Right cardiac atrium (tissue), 5 donors: ENCODE data around the gene ZBTB7B. TPM values are rescaled to one million over a fixed set of nuclear protein-coding genes. Genes with fewer than 3 reads are reported as not detected.

Experiments
- ATAC-seq, 2 donors: fragments of 200-7000 bp; cut with Tn5 transposase; one replicate each; pipeline versions ENCODE4 v1.8.0 to v1.9.1; 2020; ENCODE audit warnings: moderate library complexity in 2 of 2, mild to moderate bottlenecking in 1 of 2
- DNase-seq, 3 donors: peaks; one replicate each; pipeline ENCODE4 v3.0.0-alpha.2; 2020
- H3K27ac ChIP-seq: one replicate; pipeline ENCODE4 v1.5.1; 2013; ENCODE audit warnings: mild to moderate bottlenecking, low read length, control low read depth, moderate library complexity
- H3K27me3 ChIP-seq: one replicate; pipeline ENCODE4 v1.6.1; 2013; ENCODE audit not compliant: control insufficient read depth, insufficient read depth
- H3K4me1 ChIP-seq: one replicate; pipeline ENCODE4 v1.6.1; 2013; ENCODE audit warnings: low read length; ENCODE audit not compliant: control insufficient read depth, insufficient read depth
- H3K4me3 ChIP-seq: one replicate; pipeline ENCODE4 v1.5.1; 2013; ENCODE audit warnings: low read length, control low read depth
- H3K9me3 ChIP-seq: one replicate; pipeline ENCODE4 v1.6.1; 2013; ENCODE audit warnings: low read length; ENCODE audit not compliant: control insufficient read depth
- WGBS: extraction: QIAGEN DNeasy Blood & Tissue Kit; methylation state at CpG from one replicate; pipeline ENCODE4 v1.1.7; 2013; 5-methylcytosine and 5-hydroxymethylcytosine counted together
- intact Hi-C, 4 donors: fragments of 100-400 bp; cut with DNase I; formaldehyde crosslinking; loops; one replicate each; pipeline versions ENCODE4 v1.11.0 to v1.14.0; 2022 to 2023
- polyA plus RNA-seq: library from polyadenylated mRNA; stranded (reverse); fragments of 200-250 nt; gene quantifications from one replicate; pipeline ENCODE4 v1.2.3, GENCODE V29; 2013
- total RNA-seq, 4 donors: library from RNA; stranded (reverse); fragmentation: NEBNext Ultra II Directional; extraction: Animal tissue kit (Norgen Biotek cat#: 25700); gene quantifications; one replicate each; pipeline ENCODE4 v1.2.1, GENCODE V29; 2021
- donor health status: healthy with polysubstance abuse.
- donor health status: DM: no; HTN: yes; CAD: no.
- donor health status: DM: no; HTN: no; CAD: no.
- donor health status: DM: no; HTN: yes; CAD: no; lungs with severe emphysema.
- donor health status: DM: yes; HTN: yes; CAD: no.

Gene ZBTB7B
- total and polyA plus RNA-seq, 5 donors = 40.3 to 66.6 (median 50.7) TPM

GRCh38 chr1:155051777-155052398 is 49.3 kb downstream of the ZBTB7B start:
- Histone ChIP-seq H3K4me1 (peaks cover 3% of the 10 kb centered on the region), H3K27ac (peak overlapping the region; percentile 95), H3K4me3 (peak overlapping the region; percentile 83), H3K27me3 (no peaks in the 10 kb centered on the region), H3K9me3 (no peaks in the 10 kb centered on the region)
- intact Hi-C loops = no loop called here
- DNase-seq = peak; percentile 85 to 91 (median 90)
- 3% methylated on average over 27 of the region's 27 CpGs for WGBS
- peak; percentile 64 to 82 for ATAC-seq

- peak overlapping the region; percentile 83 for H3K4me3 ChIP-seq
- 43% methylated on average over 12 of the region's 12 CpGs for WGBS
- H3K9me3 ChIP-seq = no peaks in the 10 kb centered on the region
- peak; percentile 10 to 70 for ATAC-seq
- H3K4me1 ChIP-seq = peaks cover 3% of the 10 kb centered on the region
- peak overlapping the region; percentile 76 for H3K27ac ChIP-seq
- no peaks in the 10 kb centered on the region for H3K27me3 ChIP-seq
- intact Hi-C loops = no loop called here
- peak; percentile 79 to 81 (median 79) for DNase-seq
These were observed 50.1 kb downstream of the ZBTB7B start for GRCh38 chr1:155052439-155053395.

DNA sequence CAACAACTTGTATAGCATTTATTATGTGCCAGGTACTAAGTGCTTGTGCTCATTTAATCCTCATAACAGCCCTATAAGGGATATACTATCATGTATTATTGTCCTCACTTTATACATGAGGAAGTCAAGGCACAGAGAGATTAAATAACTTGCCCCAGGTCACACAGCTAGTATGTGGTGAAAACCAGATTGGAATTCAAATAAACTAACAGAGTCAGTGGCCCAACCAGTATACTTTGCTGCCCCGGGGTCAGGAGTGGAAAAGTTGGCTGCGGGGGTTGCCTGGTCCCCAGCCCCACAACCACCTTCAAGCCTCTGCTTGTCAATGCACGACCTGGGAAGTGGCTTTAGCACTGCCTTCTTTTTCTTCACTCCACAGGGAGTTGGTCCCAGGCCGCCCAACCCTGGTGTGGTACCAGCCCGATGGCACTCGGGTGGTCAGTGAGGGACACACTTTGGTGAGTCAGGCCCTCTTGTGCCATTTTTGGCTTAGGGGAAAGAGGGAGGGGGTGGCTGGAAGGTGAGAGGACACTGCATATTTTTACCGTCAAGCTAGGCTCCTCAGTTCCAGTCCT is 51.0 kb downstream of the ZBTB7B start:
- Histone ChIP-seq H3K27me3 (no peaks in the 10 kb centered on the region), H3K4me1 (peaks cover 3% of the 10 kb centered on the region), H3K9me3 (no peaks in the 10 kb centered on the region), H3K27ac (no peak overlapping the region), H3K4me3 (no peak overlapping the region)
- no peak for ATAC-seq
- intact Hi-C loops = no loop called here
- 81% methylated on average over 7 of the region's 7 CpGs for WGBS
- peak in 2 of 3 donors; percentile 27 to 44 for DNase-seq

- Histone ChIP-seq H3K4me1 (no peaks in the 10 kb centered on the region), H3K27ac (no peak overlapping the region), H3K27me3 (no peaks in the 10 kb centered on the region), H3K4me3 (no peak overlapping the region), H3K9me3 (no peaks in the 10 kb centered on the region)
- WGBS = 94% methylated on average over 8 of the region's 8 CpGs
- intact Hi-C loops = no loop called here
- DNase-seq = peak in 2 of 3 donors; percentile 31 to 33
- ATAC-seq = no peak
These were observed 54.5 kb downstream of the ZBTB7B start for GRCh38 chr1:155057104-155057503.

- DNase-seq (peak in 2 of 3 donors; percentile 34 to 65), ATAC-seq (no peak)
- H3K27ac ChIP-seq = no peak overlapping the region
- H3K4me1 ChIP-seq = no peaks in the 10 kb centered on the region
- H3K4me3 ChIP-seq = no peak overlapping the region
- no peaks in the 10 kb centered on the region for H3K9me3 ChIP-seq
- intact Hi-C loops = no loop called here
- no peaks in the 10 kb centered on the region for H3K27me3 ChIP-seq
- WGBS = 94% methylated on average over 13 of the region's 13 CpGs
These were observed 55.2 kb downstream of the ZBTB7B start for GRCh38 chr1:155057788-155058211.

- no peaks in the 10 kb centered on the region for H3K9me3 ChIP-seq
- intact Hi-C loops = loop anchor here in 2 of 4 donors (10.0 kb wide), 2 partner anchors 86 to 106 kb away; partner anchors contain the start of genes CKS1B (in 1 of the 2), PBXIP1 (in 1 of the 2) and SHC1 (in 1 of the 2)
- ATAC-seq (no peak), DNase-seq (peak in 2 of 3 donors; percentile 45 to 59)
- H3K4me1 ChIP-seq = no peaks in the 10 kb centered on the region
- H3K4me3 ChIP-seq = no peak overlapping the region
- WGBS = 74% methylated on average over 8 of the region's 8 CpGs
- no peaks in the 10 kb centered on the region for H3K27me3 ChIP-seq
- H3K27ac ChIP-seq = no peak overlapping the region
These were observed 58.1 kb downstream of the ZBTB7B start for GRCh38 chr1:155060736-155061135.

DNA sequence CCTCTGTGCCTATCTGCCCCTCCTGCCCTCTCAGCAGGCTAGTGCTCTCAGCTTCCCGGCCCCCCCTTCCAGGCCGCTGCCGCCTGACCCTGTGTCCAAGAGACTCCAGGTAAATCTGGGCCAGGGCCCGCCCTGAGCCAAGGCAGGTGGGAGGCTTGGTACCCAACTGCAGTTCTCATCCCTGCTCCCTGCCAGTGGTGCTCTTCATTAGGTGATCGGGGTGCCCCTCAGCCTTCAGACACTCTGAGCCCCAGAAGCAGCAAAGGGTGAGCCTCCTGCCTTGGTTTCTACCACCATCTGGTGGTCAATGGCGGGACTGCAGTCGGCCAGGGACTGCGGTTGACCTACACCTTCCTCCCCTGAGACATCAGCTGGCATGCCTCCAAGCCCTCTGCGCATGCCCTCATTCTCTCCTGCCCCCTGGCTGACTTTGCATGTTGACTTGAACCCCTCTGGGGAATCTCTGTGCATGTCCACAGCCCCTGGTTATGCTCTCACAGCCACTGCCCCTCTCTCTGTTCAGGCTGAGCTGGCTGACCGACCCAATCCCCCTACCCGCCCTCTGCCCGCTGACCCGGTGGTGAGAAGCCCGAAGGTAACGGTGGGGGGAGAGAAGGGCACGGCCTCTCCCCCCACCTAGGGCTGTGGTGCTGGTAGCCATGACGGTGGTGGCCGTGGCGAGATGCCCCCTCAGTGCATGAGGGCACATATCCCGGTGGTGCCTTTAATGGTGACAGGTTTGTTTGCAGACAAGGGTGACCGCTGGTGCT is 59.0 kb downstream of the ZBTB7B start:
- Histone ChIP-seq H3K9me3 (no peaks in the 10 kb centered on the region), H3K27me3 (no peaks in the 10 kb centered on the region), H3K27ac (no peak overlapping the region), H3K4me1 (no peaks in the 10 kb centered on the region), H3K4me3 (no peak overlapping the region)
- peak; percentile 44 to 61 for ATAC-seq
- WGBS = 28% methylated on average over 21 of the region's 21 CpGs
- intact Hi-C loops = loop anchor here in 2 of 4 donors (10.0 kb wide), 2 partner anchors 87 to 107 kb away; partner anchors contain the start of genes CKS1B (in 1 of the 2), PBXIP1 (in 1 of the 2) and SHC1 (in 1 of the 2)
- peak; percentile 89 to 95 (median 95) for DNase-seq

- H3K27ac ChIP-seq = no peak overlapping the region
- peak; percentile 1 to 3 for ATAC-seq
These were observed 59.6 kb downstream of the ZBTB7B start for GRCh38 chr1:155062151-155062686.

DNA sequence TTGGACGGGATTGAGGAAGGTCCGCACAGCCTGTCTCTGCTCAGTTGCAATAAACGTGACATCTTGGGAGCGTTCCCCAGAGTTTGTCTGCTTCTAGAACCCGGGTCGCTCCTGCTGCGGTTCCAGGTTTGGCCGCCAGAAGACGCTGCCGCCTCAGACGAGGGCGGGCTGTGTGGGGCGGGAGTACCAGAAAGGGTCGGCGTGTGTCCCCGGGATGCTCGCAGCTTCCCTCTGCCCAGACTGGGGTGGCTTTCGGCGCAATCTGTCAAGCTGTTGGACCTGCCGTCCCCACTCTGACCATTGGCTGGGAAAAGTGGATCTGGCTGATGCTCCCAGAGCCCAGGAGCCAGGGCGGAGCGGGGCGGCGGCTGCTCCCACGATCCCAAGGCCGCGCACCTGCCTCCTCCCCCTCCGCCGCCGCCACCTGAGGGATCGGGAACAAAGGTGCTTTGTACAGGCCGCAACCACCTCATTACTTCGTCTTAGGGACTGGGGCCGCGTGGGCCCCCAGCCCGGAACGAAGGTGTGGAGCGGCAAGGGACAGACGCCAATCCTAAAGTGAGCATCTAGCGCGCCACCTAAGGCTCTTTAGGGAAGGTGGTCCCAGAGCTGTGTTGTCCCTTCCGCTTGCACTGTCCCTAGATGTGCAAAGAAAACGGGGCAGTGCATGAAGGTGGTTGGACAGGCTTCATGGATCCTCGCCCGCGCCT is 60.3 kb downstream of the ZBTB7B start:
- Histone ChIP-seq H3K27me3 (no peaks in the 10 kb centered on the region), H3K27ac (no peak overlapping the region), H3K4me1 (no peaks in the 10 kb centered on the region), H3K9me3 (no peaks in the 10 kb centered on the region), H3K4me3 (peak overlapping the region; percentile 81)
- DNase-seq (peak; percentile 60 to 87 (median 87)), ATAC-seq (peak; percentile 30 to 42)
- intact Hi-C loops = loop anchor here in 2 of 4 donors (10.0 kb wide), 2 partner anchors 88 to 108 kb away; partner anchors contain the start of genes CKS1B (in 1 of the 2), PBXIP1 (in 1 of the 2) and SHC1 (in 1 of the 2)
- 15% methylated on average over 46 of the region's 46 CpGs for WGBS

More at GRCh38 chr1:155062151-155062686, 59.6 kb downstream of the ZBTB7B start:
- Histone ChIP-seq H3K27me3 (no peaks in the 10 kb centered on the region), H3K4me3 (no peak overlapping the region), H3K9me3 (no peaks in the 10 kb centered on the region), H3K4me1 (no peaks in the 10 kb centered on the region)
- peak in 2 of 3 donors; percentile 73 for DNase-seq
- intact Hi-C loops = loop anchor here in 2 of 4 donors (10.0 kb wide), 2 partner anchors 87 to 107 kb away; partner anchors contain the start of genes CKS1B (in 1 of the 2), PBXIP1 (in 1 of the 2) and SHC1 (in 1 of the 2)
- 36% methylated on average over 29 of the region's 29 CpGs for WGBS
